HFFc6 (cell line): ENCODE measurements around the gene UBTD2. TPM values are rescaled to one million over a fixed set of nuclear protein-coding genes. Genes with fewer than 3 reads are reported as not detected.

Source experiments
- DNase-seq: peaks from one replicate; pipeline ENCODE4 v3.0.0-alpha.2; 2018
- H3K27ac Mint-ChIP-seq: 2 replicates; pipeline ENCODE4 v1.8.0; 2020; ENCODE audit warnings: mild to moderate bottlenecking, mixed read lengths
- H3K27me3 Mint-ChIP-seq: 2 replicates; pipeline ENCODE4 v1.8.0; 2021; ENCODE audit warnings: mild to moderate bottlenecking, moderate library complexity, mixed read lengths; ENCODE audit not compliant: insufficient read depth
- H3K36me3 Mint-ChIP-seq: 2 replicates; pipeline ENCODE4 v1.8.0; 2021; ENCODE audit warnings: low read depth, mixed read lengths
- H3K4me1 Mint-ChIP-seq: 2 replicates; pipeline ENCODE4 v1.8.0; 2020; ENCODE audit warnings: low read depth, mixed read lengths
- H3K4me3 Mint-ChIP-seq: 2 replicates; pipeline ENCODE4 v1.8.0; 2020; ENCODE audit warnings: mild to moderate bottlenecking, moderate library complexity, mixed read lengths
- H3K9me3 Mint-ChIP-seq: 2 replicates; pipeline ENCODE4 v1.8.0; 2020; ENCODE audit warnings: mild to moderate bottlenecking, mixed read lengths
- CTCF ChIP-seq: fragments of 200-600 bp; sonication (generic); IDR thresholded peaks from 2 replicates; pipeline ENCODE4 v1.5.0; 2021; ENCODE audit warnings: antibody characterized with exemption, mild to moderate bottlenecking
- total RNA-seq, 6 experiments: library from RNA; stranded (reverse); fragmentation: NEBNext Ultra II Directional; extraction: Animal tissue kit (Norgen Biotek cat#: 25700); gene quantifications; 2 replicates in 1 of 6; 3 replicates in 5 of 6; pipeline ENCODE4 v1.2.3, GENCODE V29; 2021

The UBTD2 gene
- total RNA-seq, 6 experiments from 2014 or later: 15.2 to 19.5 (median 17.7) TPM

GRCh38 chr5:172175263-172175719 lies 108.3 kb downstream of the UBTD2 start:
- H3K27me3 Mint-ChIP-seq: no peaks in the 10 kb centered on the region; the same call in 1 of the 2 replicates
- peaks cover 66% of the 10 kb centered on the region for H3K4me1 Mint-ChIP-seq
- peak overlapping the region; percentile 86 for H3K27ac Mint-ChIP-seq
- TF ChIP-seq CTCF: no peak
- H3K4me3 Mint-ChIP-seq: no peak overlapping the region
- DNase-seq: no peak
- peaks cover 10% of the 10 kb centered on the region for H3K36me3 Mint-ChIP-seq
- H3K9me3 Mint-ChIP-seq: no peaks in the 10 kb centered on the region

GRCh38 chr5:172173564-172174153 lies 109.9 kb downstream of the UBTD2 start:
- peak overlapping the region; percentile 86 for H3K27ac Mint-ChIP-seq
- peaks cover 13% of the 10 kb centered on the region for H3K36me3 Mint-ChIP-seq
- TF ChIP-seq CTCF: no peak
- no peaks in the 10 kb centered on the region for H3K9me3 Mint-ChIP-seq
- H3K4me1 Mint-ChIP-seq: peaks cover 53% of the 10 kb centered on the region
- H3K4me3 Mint-ChIP-seq: peak overlapping the region; percentile 41; the same call in 1 of the 2 replicates
- peaks cover 3% of the 10 kb centered on the region for H3K27me3 Mint-ChIP-seq
- peak; percentile 46 for DNase-seq

- peaks cover 3% of the 10 kb centered on the region for H3K27me3 Mint-ChIP-seq
- peak overlapping the region; percentile 41; the same call in 1 of the 2 replicates for H3K4me3 Mint-ChIP-seq
- H3K36me3 Mint-ChIP-seq: peaks cover 9% of the 10 kb centered on the region; the same call in 1 of the 2 replicates
- H3K9me3 Mint-ChIP-seq: no peaks in the 10 kb centered on the region
- no peak for DNase-seq
- no peak for TF ChIP-seq CTCF
- peaks cover 47% of the 10 kb centered on the region for H3K4me1 Mint-ChIP-seq
- peak overlapping the region; percentile 86 for H3K27ac Mint-ChIP-seq
These were observed 110.5 kb downstream of the UBTD2 start for GRCh38 chr5:172172912-172173563.

- TF ChIP-seq CTCF: no peak
- no peak for DNase-seq
- Mint-ChIP-seq H3K4me1 (peaks cover 46% of the 10 kb centered on the region), H3K27ac (no peak overlapping the region), H3K36me3 (peaks cover 9% of the 10 kb centered on the region; the same call in 1 of the 2 replicates), H3K4me3 (no peak overlapping the region), H3K9me3 (no peaks in the 10 kb centered on the region), H3K27me3 (peaks cover 3% of the 10 kb centered on the region)
These were observed 112.4 kb downstream of the UBTD2 start for GRCh38 chr5:172171118-172171517.

GRCh38 chr5:172170251-172170701 lies 113.3 kb downstream of the UBTD2 start:
- H3K4me3 Mint-ChIP-seq: no peak overlapping the region
- peaks cover 10% of the 10 kb centered on the region; the same call in 1 of the 2 replicates for H3K36me3 Mint-ChIP-seq
- DNase-seq: no peak
- H3K9me3 Mint-ChIP-seq: no peaks in the 10 kb centered on the region
- H3K4me1 Mint-ChIP-seq: peaks cover 39% of the 10 kb centered on the region
- TF ChIP-seq CTCF: no peak
- peaks cover 3% of the 10 kb centered on the region for H3K27me3 Mint-ChIP-seq
- H3K27ac Mint-ChIP-seq: no peak overlapping the region
